HG02642 (cell line): ENCODE results near the gene TNIP2.

Experiments
- ATAC-seq: cut with Tn5 transposase; IDR thresholded peaks from one replicate; pipeline ENCODE4 v1.9.1; 2021; ENCODE audit warnings: mild to moderate bottlenecking; ENCODE audit not compliant: unreplicated experiment, poor library complexity

TNIP2 gene

GRCh38 chr4:2725380-2725779 is 30.8 kb downstream of the TNIP2 start:
- ATAC-seq: no peak

- ATAC-seq: no peak
These were observed 32.4 kb downstream of the TNIP2 start for GRCh38 chr4:2723751-2724150.

- ATAC-seq: no peak
These were observed 34.1 kb downstream of the TNIP2 start for GRCh38 chr4:2722033-2722432.

- no peak for ATAC-seq
These were observed 34.5 kb downstream of the TNIP2 start for GRCh38 chr4:2721586-2721985.

GRCh38 chr4:2716236-2716635 is 39.9 kb downstream of the TNIP2 start:
- ATAC-seq: no peak

- no peak for ATAC-seq
These were observed 40.7 kb downstream of the TNIP2 start for GRCh38 chr4:2715426-2715825.

GRCh38 chr4:2714918-2715317 is 41.2 kb downstream of the TNIP2 start:
- no peak for ATAC-seq

GRCh38 chr4:2714061-2714770 is 41.9 kb downstream of the TNIP2 start:
- ATAC-seq: no peak

- no peak for ATAC-seq
These were observed 42.8 kb downstream of the TNIP2 start for GRCh38 chr4:2713337-2713736.

- no peak for ATAC-seq
These were observed 43.8 kb downstream of the TNIP2 start for GRCh38 chr4:2712261-2712842.

GRCh38 chr4:2702770-2703169 is 53.4 kb downstream of the TNIP2 start:
- no peak for ATAC-seq

GRCh38 chr4:2702361-2702760 is 53.8 kb downstream of the TNIP2 start:
- ATAC-seq: no peak

- no peak for ATAC-seq
These were observed 56.1 kb downstream of the TNIP2 start for GRCh38 chr4:2700031-2700430.

GRCh38 chr4:2699534-2699933 is 56.6 kb downstream of the TNIP2 start:
- no peak for ATAC-seq

- no peak for ATAC-seq
These were observed 57.1 kb downstream of the TNIP2 start for GRCh38 chr4:2698951-2699505.

- no peak for ATAC-seq
These were observed 57.6 kb downstream of the TNIP2 start for GRCh38 chr4:2698504-2698903.

GRCh38 chr4:2697995-2698414 is 58.1 kb downstream of the TNIP2 start:
- no peak for ATAC-seq

GRCh38 chr4:2696423-2696822 is 59.7 kb downstream of the TNIP2 start:
- peak; percentile 92 for ATAC-seq

- no peak for ATAC-seq
These were observed 60.6 kb downstream of the TNIP2 start for GRCh38 chr4:2695346-2696060.

GRCh38 chr4:2694691-2695090 is 61.4 kb downstream of the TNIP2 start:
- ATAC-seq: no peak

GRCh38 chr4:2691952-2692435 is 64.1 kb downstream of the TNIP2 start:
- ATAC-seq: no peak
